ENCODE measurements around the gene GAREM2. TPM values are rescaled to one million over a fixed set of nuclear protein-coding genes. Genes with fewer than 3 reads are reported as not detected.

Gene GAREM2
- total and polyA plus RNA-seq, 11 donors, result 0.42 to 4.1 (median 0.81) TPM

DNA sequence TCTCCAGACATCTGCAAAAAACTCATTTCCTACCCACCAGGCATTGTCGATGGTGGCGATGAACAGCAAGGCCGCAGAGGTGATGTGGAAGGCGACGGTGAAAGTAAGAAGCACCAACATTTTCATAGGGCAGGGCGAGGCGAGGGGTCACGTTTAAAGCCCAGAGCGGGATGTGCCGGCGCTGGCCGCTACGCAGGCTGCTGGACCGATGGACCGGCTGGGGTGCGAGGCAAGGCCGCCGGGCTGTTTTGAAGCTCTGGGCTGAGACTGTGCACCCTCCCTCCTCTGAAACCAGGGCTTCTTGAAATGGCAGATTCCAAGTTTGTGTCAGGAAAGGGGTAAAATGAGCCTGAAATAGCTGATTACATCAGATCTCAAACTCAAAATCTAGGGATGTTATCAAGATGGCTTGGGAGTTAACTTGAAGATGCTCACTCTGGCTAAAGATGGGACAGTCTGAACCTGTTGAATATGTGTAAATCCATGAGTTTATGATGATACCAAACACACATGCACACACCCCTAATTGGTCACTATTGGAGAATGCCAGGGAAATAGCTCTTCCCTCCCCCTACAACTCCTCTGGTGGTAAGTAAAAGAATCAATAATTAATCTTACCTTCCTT is 31.6 kb upstream of the GAREM2 start:
- DNase-seq, result no peak
- H3K9me3 ChIP-seq, result no peaks in the 10 kb centered on the region
- no peak overlapping the region for H3K4me3 ChIP-seq
- no peak for ATAC-seq
- no peak overlapping the region for H3K27ac ChIP-seq
- TF ChIP-seq, protein P1, sequence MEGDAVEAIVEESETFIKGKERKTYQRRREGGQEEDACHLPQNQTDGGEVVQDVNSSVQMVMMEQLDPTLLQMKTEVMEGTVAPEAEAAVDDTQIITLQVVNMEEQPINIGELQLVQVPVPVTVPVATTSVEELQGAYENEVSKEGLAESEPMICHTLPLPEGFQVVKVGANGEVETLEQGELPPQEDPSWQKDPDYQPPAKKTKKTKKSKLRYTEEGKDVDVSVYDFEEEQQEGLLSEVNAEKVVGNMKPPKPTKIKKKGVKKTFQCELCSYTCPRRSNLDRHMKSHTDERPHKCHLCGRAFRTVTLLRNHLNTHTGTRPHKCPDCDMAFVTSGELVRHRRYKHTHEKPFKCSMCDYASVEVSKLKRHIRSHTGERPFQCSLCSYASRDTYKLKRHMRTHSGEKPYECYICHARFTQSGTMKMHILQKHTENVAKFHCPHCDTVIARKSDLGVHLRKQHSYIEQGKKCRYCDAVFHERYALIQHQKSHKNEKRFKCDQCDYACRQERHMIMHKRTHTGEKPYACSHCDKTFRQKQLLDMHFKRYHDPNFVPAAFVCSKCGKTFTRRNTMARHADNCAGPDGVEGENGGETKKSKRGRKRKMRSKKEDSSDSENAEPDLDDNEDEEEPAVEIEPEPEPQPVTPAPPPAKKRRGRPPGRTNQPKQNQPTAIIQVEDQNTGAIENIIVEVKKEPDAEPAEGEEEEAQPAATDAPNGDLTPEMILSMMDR (IDR thresholded peaks at IDR 0.05), result no peak
- H3K4me1 ChIP-seq, result peaks cover 0 to 11% (median 0%) of the 10 kb centered on the region in 12 donors
- H3K36me3 ChIP-seq, result peaks cover 0 to 11% (median 0%) of the 10 kb centered on the region in 9 donors
- intact Hi-C loops (cut with DNase I), result loop anchor here in 6 of 10 donors (5.0 to 10.0 kb wide), 5 partner anchors 49 to 289 kb away; no protein-coding TSS in a partner anchor
- WGBS, 4 donors, result 90 to 96% (median 91%) methylated on average over 18 of the region's 18 CpGs
- no peaks in the 10 kb centered on the region for H3K27me3 ChIP-seq

DNA sequence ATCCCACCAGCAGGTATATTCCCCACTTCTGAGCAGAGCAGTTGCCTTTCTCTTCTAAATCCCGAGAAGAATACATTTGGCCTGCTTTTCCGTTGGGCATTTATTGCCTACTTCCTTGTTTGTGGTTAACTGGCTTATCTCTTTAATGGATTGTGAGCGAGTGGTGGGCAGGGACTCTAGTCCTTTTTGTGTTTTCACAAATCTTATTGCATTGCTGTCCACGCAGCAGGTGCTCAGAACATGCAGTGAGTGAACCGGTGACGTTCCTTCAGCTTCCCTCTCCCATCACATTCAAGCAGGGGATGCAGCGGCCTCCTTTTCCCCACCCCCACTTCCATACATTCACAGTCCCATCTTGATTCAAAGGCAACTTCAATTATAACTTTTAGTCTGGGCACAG is 28.9 kb upstream of the GAREM2 start:
- Histone ChIP-seq H3K4me1 (peaks cover 0 to 11% (median 0%) of the 10 kb centered on the region in 12 donors), H3K4me3 (no peak overlapping the region), H3K27me3 (peaks cover 0 to 4% (median 0%) of the 10 kb centered on the region in 9 donors), H3K36me3 (no peaks in the 10 kb centered on the region), H3K27ac (no peak overlapping the region), H3K9me3 (no peaks in the 10 kb centered on the region)
- TF ChIP-seq, protein P1 (IDR thresholded peaks at IDR 0.05), result no peak
- TF ChIP-seq POLR2A (IDR thresholded peaks at IDR 0.05), result no peak
- ATAC-seq, result no peak
- DNase-seq, result no peak
- WGBS, 4 donors, result 68 to 84% (median 78%) methylated on average over 7 of the region's 7 CpGs
- intact Hi-C loops (cut with DNase I), result loop anchor here in 9 of 10 donors (2.0 to 10.0 kb wide), 8 partner anchors 52 to 292 kb away; no protein-coding TSS in a partner anchor

DNA sequence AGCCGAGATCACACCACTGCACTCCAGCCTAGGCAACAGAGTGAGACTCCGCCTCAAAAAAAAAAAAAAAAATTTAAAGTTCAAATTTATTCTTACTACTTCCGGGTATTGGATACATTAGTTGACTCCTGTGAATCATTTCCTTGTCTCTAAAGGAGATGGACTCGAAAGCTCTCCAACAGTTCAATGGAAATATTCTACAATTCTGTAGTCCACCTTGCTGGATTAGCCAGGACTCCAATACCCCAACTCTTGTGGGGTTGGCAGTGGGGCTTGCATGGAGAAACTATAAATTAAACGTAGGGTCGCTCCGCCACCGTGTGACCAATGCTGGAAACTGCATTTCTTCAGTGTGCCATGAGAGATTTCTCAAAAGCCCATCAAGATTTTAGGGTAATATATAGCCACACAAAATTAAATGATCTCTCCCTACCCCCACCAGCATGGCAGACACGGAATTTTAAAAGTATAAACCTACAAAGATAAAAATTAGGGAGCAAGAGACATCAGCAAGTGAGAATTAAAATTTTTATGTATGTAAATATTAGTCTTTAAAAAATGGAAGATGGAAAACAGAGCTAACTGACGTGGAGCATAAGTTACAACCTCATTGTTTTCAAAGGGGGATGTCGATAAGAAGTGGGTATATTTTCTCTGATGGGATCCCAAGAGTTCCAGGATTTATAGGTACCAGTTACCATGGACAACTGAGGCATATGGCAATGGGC is 27.8 kb upstream of the GAREM2 start:
- intact Hi-C loops (cut with DNase I), result loop anchor here (1.0 to 10.0 kb wide), 11 partner anchors 53 to 293 kb away; no protein-coding TSS in a partner anchor
- 25 to 28% (median 27%) methylated on average over 11 of the region's 11 CpGs for WGBS, 4 donors
- H3K27me3 ChIP-seq, result peaks cover 0 to 4% (median 0%) of the 10 kb centered on the region in 9 donors
- peaks cover 0 to 11% (median 0%) of the 10 kb centered on the region in 12 donors for H3K4me1 ChIP-seq
- no peaks in the 10 kb centered on the region for H3K9me3 ChIP-seq
- peak overlapping the region in 1 of 12 donors; percentile 21 for H3K4me3 ChIP-seq
- peak; percentile 56 to 82 (median 70) for ATAC-seq
- no peaks in the 10 kb centered on the region for H3K36me3 ChIP-seq
- TF ChIP-seq, protein P1 (IDR thresholded peaks at IDR 0.05), result peak; percentile 55 to 85 (median 75)
- no peak for TF ChIP-seq POLR2A (IDR thresholded peaks at IDR 0.05)
- no peak overlapping the region for H3K27ac ChIP-seq
- DNase-seq, result peak in 4 of 5 donors; percentile 41 to 58 (median 42)

DNA sequence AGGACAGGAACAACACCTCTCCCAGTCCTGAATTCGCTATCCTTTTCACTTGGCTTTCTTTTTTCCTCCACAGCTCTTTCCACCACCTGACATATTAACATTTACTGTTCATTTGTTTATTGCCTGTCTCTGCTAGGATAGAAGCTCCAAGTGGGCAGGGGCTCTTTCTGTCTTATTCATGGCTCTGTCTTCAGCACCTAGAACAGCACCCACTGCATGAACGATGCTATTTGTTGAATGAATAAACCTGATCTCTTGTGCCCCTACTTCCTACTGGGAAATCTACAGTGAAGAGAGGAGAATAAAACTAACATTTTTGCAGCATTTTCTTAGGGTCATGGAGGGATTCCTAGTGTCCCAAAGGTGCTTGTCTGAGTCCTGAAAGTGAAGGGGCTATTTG is 24.4 kb upstream of the GAREM2 start:
- peaks cover 0 to 14% (median 0%) of the 10 kb centered on the region in 9 donors for H3K27me3 ChIP-seq
- no peaks in the 10 kb centered on the region for H3K36me3 ChIP-seq
- DNase-seq, result no peak
- intact Hi-C loops (cut with DNase I), result loop anchor here in 6 of 10 donors (5.0 to 10.0 kb wide), 5 partner anchors 61 to 296 kb away; no protein-coding TSS in a partner anchor
- peaks cover 0 to 11% (median 0%) of the 10 kb centered on the region in 12 donors for H3K4me1 ChIP-seq
- H3K4me3 ChIP-seq, result no peak overlapping the region
- no peak for ATAC-seq
- peaks cover 0 to 2% (median 0%) of the 10 kb centered on the region in 12 donors for H3K9me3 ChIP-seq
- no peak for TF ChIP-seq POLR2A (IDR thresholded peaks at IDR 0.05)
- TF ChIP-seq, protein P1 (IDR thresholded peaks at IDR 0.05), result no peak
- 36 to 44% (median 37%) methylated on average over 2 of the region's 2 CpGs for WGBS, 4 donors
- H3K27ac ChIP-seq, result no peak overlapping the region

Data from heart left ventricle (tissue), 16 donors.